Fibroblast of the aortic adventitia (primary cell): ENCODE measurements around the gene ZFAND3. TPM values are rescaled to one million over a fixed set of nuclear protein-coding genes. Genes with fewer than 3 reads are reported as not detected.

ENCODE experiments used
- DNase-seq: peaks from one replicate; pipeline ENCODE4 v3.0.0-alpha.2; 2010; ENCODE audit warnings: low read depth
- H3K4me3 ChIP-seq: 2 replicates; pipeline ENCODE4 v1.5.1; 2011; ENCODE audit warnings: low read depth, mild to moderate bottlenecking, control low read depth, low read length, moderate library complexity
- CTCF ChIP-seq: IDR thresholded peaks from 2 replicates; pipeline ENCODE4 v1.5.1; 2011; ENCODE audit warnings: mild to moderate bottlenecking, low read length, control low read depth, inconsistent platforms; ENCODE audit not compliant: insufficient read depth
- total RNA-seq: library from RNA; depleted of rRNA; stranded (reverse); fragments of >200 nt; gene quantifications from 2 replicates; pipeline ENCODE4 v1.2.3, GENCODE V29; 2012; ENCODE audit warnings: low replicate concordance

ZFAND3 gene
- total RNA-seq, 1 donor, result 31.3 TPM

DNA sequence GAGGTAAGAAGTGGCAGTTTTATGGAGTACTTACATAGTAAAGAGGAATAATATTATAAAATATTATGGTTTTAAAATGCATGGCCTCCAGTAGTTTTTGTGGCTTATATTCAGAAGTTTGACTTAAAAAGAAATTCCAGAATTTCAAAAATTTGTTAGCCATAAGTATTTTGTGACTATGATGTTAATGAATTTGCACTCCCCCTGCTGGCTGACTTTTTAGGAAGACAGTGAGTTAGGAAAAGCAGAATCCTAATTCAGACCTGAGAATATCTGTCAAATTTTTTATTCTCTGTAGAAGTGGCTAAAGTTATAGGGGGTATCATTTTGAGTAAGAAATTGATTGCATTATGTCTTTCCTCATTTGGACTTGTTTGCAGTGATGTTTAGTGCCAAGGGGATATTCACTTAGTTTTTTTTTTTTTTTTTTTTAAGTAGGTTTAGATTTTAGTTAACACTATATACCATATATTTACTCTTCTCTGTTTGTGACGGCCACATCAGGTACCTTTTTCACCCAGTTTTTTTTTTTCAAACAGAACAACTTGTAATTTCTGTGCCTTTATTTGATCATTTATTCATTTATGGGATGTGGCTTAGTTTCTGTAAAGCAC is 40.8 kb downstream of the ZFAND3 start:
- DNase-seq, result peak; percentile 72
- TF ChIP-seq CTCF, result peak; percentile 74
- no peak overlapping the region for H3K4me3 ChIP-seq

- no peak overlapping the region for H3K4me3 ChIP-seq
- TF ChIP-seq CTCF, result no peak
- no peak for DNase-seq
Observed at GRCh38 chr6:37861452-37861851, 41.9 kb downstream of the ZFAND3 start.

GRCh38 chr6:37862430-37862829 is 42.9 kb downstream of the ZFAND3 start:
- DNase-seq, result no peak
- no peak for TF ChIP-seq CTCF
- no peak overlapping the region for H3K4me3 ChIP-seq

- TF ChIP-seq CTCF, result no peak
- DNase-seq, result peak; percentile 59
- no peak overlapping the region for H3K4me3 ChIP-seq
Observed at GRCh38 chr6:37862992-37863391, 43.5 kb downstream of the ZFAND3 start.

- no peak for TF ChIP-seq CTCF
- H3K4me3 ChIP-seq, result no peak overlapping the region
- no peak for DNase-seq
Observed at GRCh38 chr6:37864250-37864649, 44.7 kb downstream of the ZFAND3 start.

DNA sequence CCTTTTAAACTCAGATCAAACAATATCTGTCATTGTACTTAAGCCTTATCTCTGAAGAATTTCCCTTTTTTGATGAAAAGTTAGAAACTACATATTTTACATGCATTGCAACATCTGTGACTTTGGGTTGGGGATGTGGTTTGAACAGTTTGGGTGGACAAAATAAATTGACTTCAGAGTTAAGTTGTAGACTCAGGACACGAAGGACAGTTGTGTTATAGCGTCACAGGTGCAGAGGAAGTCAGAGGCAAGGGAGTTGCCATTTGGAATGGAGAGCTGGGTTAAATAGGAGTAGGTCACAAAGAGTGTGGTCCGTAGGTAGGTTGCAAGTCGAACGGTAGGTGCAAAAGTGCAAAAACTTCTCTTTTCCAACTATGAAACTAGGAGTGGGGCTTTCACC is 46.0 kb downstream of the ZFAND3 start:
- DNase-seq, result no peak
- no peak overlapping the region for H3K4me3 ChIP-seq
- no peak for TF ChIP-seq CTCF
